HG03457 (cell line): Measurements from ENCODE around the gene GIMD1.

Source experiments
- ATAC-seq: cut with Tn5 transposase; IDR thresholded peaks from one replicate; pipeline ENCODE4 v1.9.1; 2021; ENCODE audit warnings: moderate number of reproducible peaks; ENCODE audit not compliant: unreplicated experiment

Gene GIMD1

GRCh38 chr4:106315968-106316772 is 52.4 kb downstream of the GIMD1 start, which contains the start of the genes AIMP1 and TBCK:
Gene AIMP1, plus strand, starts transcription at chr4:106316550. Its CDS starts 8,460 bp downstream, at chr4:106325010.
Gene TBCK, minus strand, starts transcription at chr4:106316209. Its CDS starts 7,249 bp downstream, at chr4:106308960.
- ATAC-seq, result peak; percentile 85

- peak; percentile 7 for ATAC-seq
Observed at GRCh38 chr4:106315476-106315967, 53.1 kb downstream of the GIMD1 start.

- ATAC-seq, result no peak
Observed at GRCh38 chr4:106314960-106315359, 53.6 kb downstream of the GIMD1 start.

- no peak for ATAC-seq
Observed at GRCh38 chr4:106312997-106313522, 55.5 kb downstream of the GIMD1 start.

GRCh38 chr4:106312377-106312776 is 56.2 kb downstream of the GIMD1 start:
- ATAC-seq, result no peak
